Calu3 (cell line): ENCODE measurements around the gene FBXO9. TPM values are rescaled to one million over a fixed set of nuclear protein-coding genes. Genes with fewer than 3 reads are reported as not detected.

ENCODE experiments used
- BruUV-seq: library from RNA; stranded (reverse); fragments of 400-500 nt; replicated peaks from 2 replicates; lab custom pipeline; 2021; lab: Mats Ljungman, UMichigan
- CTCF ChIA-PET: fragments of 300-600 bp; sonication (Branson Sonifier 250); formaldehyde crosslinking; loops from one replicate; lab custom pipeline; 2022; ENCODE audit warnings: antibody characterized with exemption; lab: Charles Lee
- DNase-seq: peaks from one replicate; pipeline ENCODE4 v3.0.0; 2022
- H3K27ac Mint-ChIP-seq: one replicate; pipeline ENCODE4 v1.8.0; 2022; ENCODE audit warnings: mixed read lengths; ENCODE audit not compliant: unreplicated experiment
- H3K27me3 Mint-ChIP-seq: one replicate; pipeline ENCODE4 v1.8.0; 2022; ENCODE audit warnings: mixed read lengths; ENCODE audit not compliant: unreplicated experiment
- H3K36me3 Mint-ChIP-seq: one replicate; pipeline ENCODE4 v1.8.0; 2022; ENCODE audit warnings: mild to moderate bottlenecking, moderate library complexity, mixed read lengths; ENCODE audit not compliant: insufficient read depth, unreplicated experiment
- H3K4me1 Mint-ChIP-seq: one replicate; pipeline ENCODE4 v1.8.0; 2022; ENCODE audit warnings: mild to moderate bottlenecking, low read depth, mixed read lengths; ENCODE audit not compliant: unreplicated experiment
- H3K4me3 Mint-ChIP-seq: one replicate; pipeline ENCODE4 v1.8.0; 2022; ENCODE audit warnings: mild to moderate bottlenecking, low read depth, moderate library complexity, mixed read lengths; ENCODE audit not compliant: unreplicated experiment
- H3K9me3 Mint-ChIP-seq: one replicate; pipeline ENCODE4 v1.8.0; 2022; ENCODE audit warnings: low read depth, mixed read lengths; ENCODE audit not compliant: unreplicated experiment
- CTCF ChIP-seq: fragments of 200-600 bp; IDR thresholded peaks from one replicate; pipeline ENCODE4 v1.8.0; 2022; ENCODE audit warnings: antibody characterized with exemption; ENCODE audit not compliant: unreplicated experiment
- intact Hi-C: fragments of 100-400 bp; cut with micrococcal nuclease; formaldehyde crosslinking; loops from one replicate; pipeline ENCODE4 v1.10.0; 2022; ENCODE audit not compliant: unreplicated experiment
- total RNA-seq: library from RNA; stranded (reverse); gene quantifications from 2 replicates; pipeline ENCODE4 v1.2.3, GENCODE V29; 2022

Gene FBXO9
- total RNA-seq, 1 experiment from 2014 or later, result 94.5 TPM

GRCh38 chr6:53119772-53120409 lies 54.7 kb downstream of the FBXO9 start:
- intact Hi-C loops, result no loop called here
- no peak for TF ChIP-seq CTCF
- Mint-ChIP-seq H3K4me1 (peaks cover 52% of the 10 kb centered on the region), H3K4me3 (no peak overlapping the region), H3K27ac (peak overlapping the region; percentile 24), H3K9me3 (peaks cover 3% of the 10 kb centered on the region), H3K27me3 (no peaks in the 10 kb centered on the region), H3K36me3 (peaks cover 4% of the 10 kb centered on the region)
- peak; percentile 46 for DNase-seq
- BruUV-seq, result no TSS peak
- CTCF ChIA-PET, result interaction anchor here (0.6 to 1.2 kb wide), 2 partner anchors 9 to 24 kb away, joined by 3 to 4 read pairs; no protein-coding TSS in a partner anchor

DNA sequence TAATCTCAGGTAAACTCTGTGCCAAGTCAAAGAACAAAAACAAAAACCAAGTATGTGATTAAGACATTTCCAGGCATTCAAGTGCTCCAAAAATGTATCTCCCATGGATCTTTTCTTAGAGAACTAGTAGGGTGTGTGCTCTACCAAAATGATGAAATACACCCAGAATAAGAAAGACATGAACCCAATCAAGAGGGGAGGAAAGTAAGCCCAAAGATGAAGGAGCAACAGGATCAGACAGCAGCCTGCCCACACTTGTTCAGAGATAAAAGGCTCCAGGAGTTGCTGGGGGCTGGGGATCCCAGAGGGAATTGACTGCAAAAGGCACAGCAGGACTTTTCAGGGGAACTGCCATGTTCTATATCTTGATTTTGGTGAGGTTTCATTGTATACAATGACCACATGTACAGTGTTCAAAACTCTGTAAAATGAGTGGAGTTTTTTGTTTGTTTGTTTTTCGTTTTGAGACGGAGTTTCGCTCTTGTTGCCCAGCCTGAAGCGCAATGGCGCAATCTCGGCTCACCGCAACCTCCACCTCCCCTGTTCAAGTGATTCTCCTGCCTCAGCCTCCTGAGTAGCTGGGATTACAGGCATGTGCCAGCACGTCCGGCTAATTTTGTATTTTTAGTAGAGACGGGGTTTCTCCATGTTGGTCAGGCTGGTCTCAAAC lies 59.1 kb downstream of the FBXO9 start:
- intact Hi-C loops, result no loop called here
- no peaks in the 10 kb centered on the region for H3K9me3 Mint-ChIP-seq
- H3K27me3 Mint-ChIP-seq, result no peaks in the 10 kb centered on the region
- no TSS peak for BruUV-seq
- TF ChIP-seq CTCF, result no peak
- peaks cover 56% of the 10 kb centered on the region for H3K4me1 Mint-ChIP-seq
- no peak for DNase-seq
- CTCF ChIA-PET, result no interaction called here
- H3K36me3 Mint-ChIP-seq, result peaks cover 4% of the 10 kb centered on the region
- H3K27ac Mint-ChIP-seq, result no peak overlapping the region
- H3K4me3 Mint-ChIP-seq, result no peak overlapping the region

GRCh38 chr6:53125276-53125675 lies 60.1 kb downstream of the FBXO9 start:
- CTCF ChIA-PET, result interaction anchor here (0.7 to 1.0 kb wide), 4 partner anchors 12 to 341 kb away, joined by 3 to 4 read pairs (median 3); no protein-coding TSS in a partner anchor
- no peaks in the 10 kb centered on the region for H3K27me3 Mint-ChIP-seq
- H3K4me3 Mint-ChIP-seq, result no peak overlapping the region
- TF ChIP-seq CTCF, result no peak
- H3K27ac Mint-ChIP-seq, result no peak overlapping the region
- intact Hi-C loops, result no loop called here
- peaks cover 54% of the 10 kb centered on the region for H3K4me1 Mint-ChIP-seq
- no peaks in the 10 kb centered on the region for H3K36me3 Mint-ChIP-seq
- no peaks in the 10 kb centered on the region for H3K9me3 Mint-ChIP-seq
- no peak for DNase-seq
- BruUV-seq, result no TSS peak

DNA sequence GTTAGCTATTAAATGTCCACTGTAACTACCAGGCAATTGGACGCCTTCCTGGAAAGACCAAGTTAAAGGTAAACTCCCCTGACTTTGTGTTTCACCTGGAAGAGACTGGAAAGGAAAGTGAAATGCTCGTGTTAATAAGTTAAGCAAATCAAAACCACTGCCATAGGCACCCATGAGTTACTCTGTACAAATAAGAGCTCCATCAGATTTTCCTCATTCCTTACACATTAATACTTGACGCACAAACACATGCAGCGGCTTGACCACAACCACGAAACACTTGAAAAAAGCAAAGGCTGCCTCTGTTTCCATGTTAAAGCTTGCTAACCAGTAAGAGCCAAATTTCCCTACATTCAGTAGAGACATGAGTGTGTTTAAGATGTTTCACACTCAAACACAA lies 63.6 kb downstream of the FBXO9 start:
- CTCF ChIA-PET, result interaction anchor here (0.7 to 2.6 kb wide), 7 partner anchors 9 to 168 kb away, joined by 3 to 10 read pairs (median 3); no protein-coding TSS in a partner anchor
- intact Hi-C loops, result no loop called here
- TF ChIP-seq CTCF, result no peak
- Mint-ChIP-seq H3K4me1 (peaks cover 46% of the 10 kb centered on the region), H3K9me3 (no peaks in the 10 kb centered on the region), H3K27ac (peak overlapping the region; percentile 84), H3K4me3 (peak overlapping the region; percentile 39), H3K27me3 (no peaks in the 10 kb centered on the region), H3K36me3 (no peaks in the 10 kb centered on the region)
- BruUV-seq, result no TSS peak
- peak; percentile 47 for DNase-seq
